Choroid plexus epithelial cell (primary cell): ENCODE data around the gene ATG9B.

Source experiments
- DNase-seq: peaks from one replicate; pipeline ENCODE4 v3.0.0-alpha.2; 2010; ENCODE audit warnings: low read depth
- H3K4me3 ChIP-seq: 2 replicates; pipeline ENCODE4 v1.5.1; 2011; ENCODE audit warnings: low read depth, mild to moderate bottlenecking, control low read depth, low read length, moderate library complexity
- CTCF ChIP-seq: conservative IDR thresholded peaks from 2 replicates; pipeline ENCODE4 v1.5.1; 2011; ENCODE audit warnings: low read depth, mild to moderate bottlenecking, control low read depth, inconsistent platforms, low read length, moderate library complexity

Gene ATG9B

GRCh38 chr7:151017370-151017952 is 6.8 kb downstream of the ATG9B start:
- H3K4me3 ChIP-seq: no peak overlapping the region
- no peak for DNase-seq

GRCh38 chr7:151016942-151017341 is 7.4 kb downstream of the ATG9B start:
- TF ChIP-seq CTCF: no peak
- H3K4me3 ChIP-seq: no peak overlapping the region
- DNase-seq: no peak

More at GRCh38 chr7:151017370-151017952, 6.8 kb downstream of the ATG9B start:
- TF ChIP-seq CTCF: no peak

GRCh38 chr7:151016505-151016904 is 7.8 kb downstream of the ATG9B start:
- no peak for DNase-seq
- H3K4me3 ChIP-seq: no peak overlapping the region
- no peak for TF ChIP-seq CTCF

- TF ChIP-seq CTCF: no peak
- DNase-seq: no peak
- no peak overlapping the region for H3K4me3 ChIP-seq
These were observed 8.3 kb downstream of the ATG9B start for GRCh38 chr7:151015967-151016366.

- H3K4me3 ChIP-seq: no peak overlapping the region
- DNase-seq: no peak
- TF ChIP-seq CTCF: no peak
These were observed 9.3 kb downstream of the ATG9B start for GRCh38 chr7:151014950-151015349.

GRCh38 chr7:151013733-151014497 is 10.4 kb downstream of the ATG9B start:
- TF ChIP-seq CTCF: peak; percentile 16
- DNase-seq: peak; percentile 58
- peak overlapping the region; percentile 45 for H3K4me3 ChIP-seq

GRCh38 chr7:151013356-151013732 is 10.9 kb downstream of the ATG9B start:
- DNase-seq: no peak
- H3K4me3 ChIP-seq: peak overlapping the region; percentile 45
- no peak for TF ChIP-seq CTCF
